Head of caudate nucleus (tissue), 42 donors: ENCODE data around the gene UVSSA.

ENCODE experiments used
- DNase-seq, 42 donors: peaks; one replicate each; pipeline versions ENCODE4 v3.0.0 to v3.0.0-alpha.2; 2020 to 2021; ENCODE audit warnings: mixed read lengths in 7 of 42
- intact Hi-C: fragments of 100-400 bp; cut with DNase I; formaldehyde crosslinking; loops from one replicate; pipeline ENCODE4 v1.15.0; 2022

The UVSSA gene

DNA sequence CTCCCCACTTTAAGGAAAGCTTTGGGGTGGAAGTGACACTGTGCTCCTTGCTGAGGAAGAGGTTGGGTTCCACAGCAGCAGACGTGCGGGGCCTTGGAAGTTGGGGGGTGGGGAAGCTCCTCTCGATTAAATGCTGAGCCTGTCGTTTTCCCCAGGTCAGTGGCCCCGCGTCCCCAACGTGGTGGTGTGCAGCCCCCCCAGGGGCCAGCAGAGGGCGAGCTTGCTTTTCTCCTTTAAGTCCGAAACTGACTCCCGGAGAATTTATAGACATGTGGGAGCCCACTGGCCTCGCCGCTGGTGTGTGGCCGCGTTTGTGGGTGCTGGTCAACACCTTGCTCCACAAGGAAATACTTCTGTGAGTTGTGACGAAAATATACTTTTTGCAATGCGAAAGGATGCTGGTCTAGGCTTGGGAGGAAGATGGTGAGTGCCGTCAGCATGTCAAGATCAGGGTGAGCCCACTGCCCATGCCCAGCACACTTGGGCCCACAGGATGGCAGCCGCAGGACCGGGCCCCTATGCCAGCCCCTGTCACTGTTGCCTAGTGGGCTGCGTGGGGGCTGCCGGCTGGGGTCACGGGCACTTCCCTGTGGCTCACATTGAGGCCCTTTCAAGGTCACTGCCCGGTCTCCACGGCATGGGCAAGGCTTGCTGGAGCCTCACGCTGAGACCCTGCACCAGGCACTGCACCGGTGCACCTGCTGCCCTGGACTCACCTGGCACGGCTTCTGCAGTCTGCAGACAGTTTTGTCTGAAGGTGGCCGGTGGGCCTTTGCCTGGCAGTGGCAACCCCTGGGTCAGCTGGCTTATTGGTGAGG lies 9.4 kb downstream of the UVSSA start:
- peak in 41 of 42 donors; percentile 55 to 89 (median 75) for DNase-seq
- intact Hi-C loops = loop anchor here (5.0 to 10.0 kb wide), 2 partner anchors 271 to 368 kb away; partner anchors contain the start of genes TACC3 and TMEM129

DNA sequence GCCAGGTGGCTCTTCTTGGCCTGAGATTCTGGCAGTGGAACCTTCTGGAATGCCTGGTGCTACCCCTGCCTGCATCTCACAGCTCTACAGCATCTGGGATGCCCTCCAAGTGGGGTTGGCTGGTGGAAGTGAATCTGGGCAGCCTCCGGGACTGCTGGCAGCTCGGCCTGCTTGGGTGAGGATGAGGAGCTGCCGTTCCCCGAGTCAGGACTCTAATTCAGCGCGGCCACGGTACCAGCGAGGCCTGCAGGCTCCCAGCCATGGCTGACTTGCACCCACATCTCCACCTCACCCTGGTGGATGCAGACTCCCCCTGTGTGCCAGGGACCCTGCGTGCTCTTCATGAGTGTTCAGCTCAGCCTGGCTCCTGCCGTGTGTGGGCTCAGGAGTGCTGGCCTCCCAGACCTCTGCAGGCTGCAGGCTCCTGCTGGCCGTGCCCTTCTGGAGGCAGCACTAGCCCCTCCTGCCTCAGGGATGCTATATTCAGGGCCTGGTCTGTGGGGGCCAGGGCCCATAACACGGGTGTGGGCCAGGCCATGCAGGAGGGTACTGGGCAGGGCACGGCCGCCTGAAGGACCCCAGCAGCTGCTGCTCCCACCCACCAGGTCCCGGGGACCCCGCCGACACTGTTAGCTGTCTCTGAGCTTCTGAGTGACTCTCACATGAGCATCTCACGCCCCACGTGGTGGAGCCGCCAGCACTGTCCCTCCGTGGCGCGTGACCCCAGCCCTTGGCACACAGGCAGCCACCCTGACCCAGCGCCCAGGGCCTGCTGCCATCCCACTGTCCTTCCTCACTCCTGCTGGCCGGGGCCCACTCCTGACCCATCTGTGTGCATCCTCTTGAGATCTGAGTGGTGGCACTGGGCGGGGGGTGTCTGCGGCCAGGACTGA lies 10.6 kb downstream of the UVSSA start:
- DNase-seq = peak in 32 of 42 donors; percentile 22 to 82 (median 50)
- intact Hi-C loops = loop anchor here (5.0 to 10.0 kb wide), 2 partner anchors 270 to 367 kb away; partner anchors contain the start of genes TACC3 and TMEM129

DNA sequence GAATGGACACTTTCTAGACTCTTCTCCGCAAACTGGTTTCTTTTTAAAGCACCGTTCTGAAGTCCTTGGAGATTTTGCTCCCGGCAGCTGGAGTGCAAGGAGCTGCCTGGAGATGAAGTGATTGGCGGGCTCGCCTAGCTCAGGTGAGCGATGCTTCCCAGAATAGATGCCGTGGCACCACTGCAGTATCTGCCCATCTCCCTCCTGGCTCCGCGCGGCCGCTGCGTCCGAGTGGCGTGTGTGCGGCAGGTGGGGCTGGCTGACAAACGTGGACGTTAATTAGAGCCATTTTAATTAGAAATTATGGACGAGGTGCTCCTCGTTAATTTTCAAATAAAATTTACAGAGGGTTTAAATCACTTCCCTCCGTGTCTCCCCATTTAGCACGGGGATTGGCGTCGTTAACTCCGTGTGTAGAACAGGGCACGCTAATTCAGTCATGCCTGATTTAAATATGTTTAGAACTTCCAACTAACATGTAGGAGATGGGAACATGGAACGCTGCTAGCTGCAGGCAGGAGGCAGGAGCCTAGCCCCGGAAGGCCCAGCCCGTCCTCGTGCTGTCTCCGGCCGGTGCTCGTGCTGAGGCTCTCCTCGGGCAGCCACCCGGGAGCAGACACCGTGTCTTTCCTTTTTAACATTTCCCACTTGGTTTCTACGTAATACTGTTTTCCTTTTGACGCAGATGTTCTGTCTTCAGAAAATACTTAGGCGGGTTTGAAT lies 11.6 kb downstream of the UVSSA start:
- DNase-seq = no peak
- intact Hi-C loops = loop anchor here (5.0 to 10.0 kb wide), 2 partner anchors 269 to 366 kb away; partner anchors contain the start of genes TACC3 and TMEM129

DNA sequence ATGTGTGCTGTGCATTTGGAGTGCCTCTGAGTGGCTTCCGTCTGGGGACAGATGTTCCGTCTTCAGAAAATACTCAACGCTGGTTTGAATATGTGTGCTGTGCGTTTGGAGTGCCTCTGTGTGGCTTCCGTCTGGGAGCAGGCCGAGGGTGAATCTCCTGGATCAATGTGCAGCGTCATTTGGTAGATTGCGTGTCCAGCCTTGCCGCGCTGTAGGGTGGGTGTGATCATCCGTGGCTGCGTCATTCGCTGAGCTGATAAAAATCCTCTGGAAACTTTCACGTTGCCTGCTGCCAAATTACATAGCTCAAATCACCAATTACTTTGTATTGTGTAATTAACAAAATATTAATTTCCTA lies 12.1 kb downstream of the UVSSA start:
- DNase-seq = no peak
- intact Hi-C loops = loop anchor here (5.0 to 10.0 kb wide), 2 partner anchors 268 to 366 kb away; partner anchors contain the start of genes TACC3 and TMEM129

DNA sequence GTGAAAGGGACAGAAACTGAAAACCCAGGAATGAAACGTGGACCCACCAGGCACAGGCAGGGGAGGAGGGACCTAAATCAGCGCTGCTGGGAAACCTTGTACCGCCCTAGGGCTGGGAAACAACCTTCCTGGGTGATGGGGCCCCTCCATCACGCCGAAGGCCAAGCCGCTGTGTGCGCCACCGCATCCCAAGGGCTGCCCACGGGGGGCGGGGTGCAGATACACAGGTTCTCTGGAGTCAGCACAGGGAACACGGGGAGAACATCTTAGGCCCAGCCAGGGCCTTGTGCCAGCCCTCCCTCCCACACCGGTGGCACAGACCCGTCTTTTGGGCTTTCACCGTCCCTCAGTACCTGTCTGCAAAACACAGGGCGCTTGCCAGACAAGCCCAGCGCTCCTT lies 13.0 kb downstream of the UVSSA start:
- intact Hi-C loops = loop anchor here (5.0 to 10.0 kb wide), 2 partner anchors 267 to 365 kb away; partner anchors contain the start of genes TACC3 and TMEM129

DNA sequence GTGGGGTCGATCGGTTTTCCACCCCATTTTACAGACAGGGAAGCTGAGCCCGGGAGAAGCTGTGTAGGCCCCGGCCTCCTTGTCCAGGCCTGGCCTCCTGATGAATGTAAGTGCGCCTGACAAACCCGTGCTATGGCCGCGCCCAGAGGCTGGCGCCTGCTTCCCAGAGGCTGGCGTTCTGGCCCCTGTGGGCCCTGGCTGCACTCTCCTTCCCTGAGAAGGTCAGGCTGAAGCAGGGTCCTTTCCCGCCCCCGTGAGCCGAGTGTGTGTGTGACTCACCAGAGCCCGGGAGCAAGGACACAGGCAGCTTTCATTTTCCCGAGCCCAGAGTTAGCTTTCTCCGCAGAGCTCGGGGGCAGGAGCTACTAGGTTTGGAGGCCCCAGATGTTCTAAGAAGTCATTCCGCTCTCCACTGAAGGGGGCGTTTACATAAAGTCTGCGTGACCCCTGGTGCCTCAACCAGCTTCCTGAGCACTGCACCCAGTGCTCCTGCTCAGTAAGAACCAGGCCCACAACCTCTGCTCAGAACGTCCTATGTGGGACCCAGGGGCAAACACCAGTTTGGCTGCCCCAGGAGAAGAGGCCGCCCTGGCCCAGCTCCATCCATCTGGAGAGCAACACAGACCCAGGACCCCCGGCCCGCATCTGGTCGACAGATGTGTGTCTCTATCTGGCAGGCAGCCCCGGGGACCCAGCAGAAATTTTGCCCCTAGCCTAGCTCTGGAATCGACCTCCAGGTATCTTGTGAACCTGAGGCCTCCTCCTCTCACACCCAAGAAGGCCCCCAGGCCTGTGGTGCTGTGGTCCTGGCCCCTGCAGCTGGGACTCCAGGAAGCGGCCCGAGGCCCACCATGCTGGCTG lies 13.6 kb downstream of the UVSSA start:
- no peak for DNase-seq
- intact Hi-C loops = no loop called here

More for the DNA sequence above, 13.0 kb downstream of the UVSSA start:
- no peak for DNase-seq

DNA sequence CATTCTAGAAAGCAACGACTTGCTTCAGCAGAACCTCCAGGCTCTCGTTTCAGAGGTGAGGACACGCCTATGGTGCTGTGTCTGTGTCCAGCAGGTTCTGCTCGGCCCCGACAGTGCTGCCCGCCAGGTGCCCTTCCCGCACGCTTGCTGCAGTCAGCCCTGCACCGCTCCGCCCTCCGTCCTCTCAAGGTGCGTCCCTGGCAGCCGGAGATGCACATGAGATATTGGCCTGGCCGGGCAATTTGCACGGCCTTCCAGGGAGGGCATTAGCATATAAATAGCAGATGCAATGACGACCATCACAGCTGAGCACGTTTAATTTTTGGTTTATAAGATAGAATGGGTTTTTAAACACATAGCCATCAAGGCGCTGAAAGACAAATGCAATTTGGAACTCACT lies 14.4 kb downstream of the UVSSA start:
- no peak for DNase-seq
- intact Hi-C loops = no loop called here

DNA sequence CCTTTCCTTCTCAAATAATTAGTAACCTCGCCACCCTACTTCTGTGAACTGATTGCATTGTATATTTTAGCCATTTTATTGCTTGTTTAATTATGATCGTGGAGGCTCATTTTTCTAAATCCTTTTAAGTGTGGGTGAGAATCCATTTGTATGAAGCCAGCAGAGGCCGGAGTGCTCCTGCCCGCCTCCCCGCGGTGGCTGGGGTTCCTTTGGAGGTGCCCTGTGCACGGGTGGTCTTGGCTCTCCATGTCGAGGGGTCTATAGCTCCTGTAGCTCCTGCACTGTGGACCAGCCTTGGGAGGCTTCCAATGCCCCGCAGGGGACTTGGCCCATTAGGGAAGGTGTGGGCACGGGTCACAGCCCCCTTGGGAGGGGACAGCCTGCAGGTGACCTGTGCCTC lies 15.0 kb downstream of the UVSSA start:
- intact Hi-C loops = no loop called here
- no peak for DNase-seq

DNA sequence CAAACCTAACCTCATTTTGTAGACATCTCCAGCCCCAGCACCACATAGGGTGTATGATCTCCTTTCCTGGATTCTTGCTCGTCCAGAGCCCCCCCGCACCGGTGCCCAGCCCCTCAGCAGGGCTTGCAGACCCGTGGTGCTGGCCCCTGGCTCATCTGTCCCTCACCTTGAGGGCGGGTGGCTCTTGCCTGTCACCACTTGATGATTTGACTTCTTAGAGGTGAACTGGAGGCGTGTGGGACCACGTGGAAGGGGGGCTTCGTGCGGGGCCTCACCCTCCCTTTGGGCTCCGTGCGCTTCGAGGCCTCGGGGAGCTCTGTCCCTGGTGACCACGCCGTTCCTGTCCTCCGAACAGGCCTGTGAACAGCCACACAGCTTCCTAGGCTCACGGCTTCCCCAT lies 15.5 kb downstream of the UVSSA start:
- intact Hi-C loops = no loop called here
- DNase-seq = no peak

DNA sequence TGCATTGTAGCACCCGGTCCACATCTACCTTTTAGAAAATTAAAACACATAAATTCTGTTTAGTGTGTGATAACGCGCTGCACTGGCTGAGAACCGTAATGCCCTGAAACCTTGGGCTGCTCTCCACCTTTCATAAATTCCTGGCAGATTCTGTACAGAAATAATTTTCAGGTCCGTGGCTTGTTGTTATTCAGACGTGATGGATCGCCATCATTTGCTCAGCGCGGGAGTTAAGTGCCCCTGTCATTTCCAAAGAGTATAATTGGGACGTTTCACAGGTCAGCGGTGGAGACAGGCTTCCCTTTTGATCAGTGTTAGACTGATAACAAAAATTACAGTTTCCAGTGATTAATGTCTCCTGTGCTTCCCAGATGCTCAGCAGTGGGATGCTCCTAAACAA lies 16.5 kb downstream of the UVSSA start:
- DNase-seq = no peak
- intact Hi-C loops = no loop called here

DNA sequence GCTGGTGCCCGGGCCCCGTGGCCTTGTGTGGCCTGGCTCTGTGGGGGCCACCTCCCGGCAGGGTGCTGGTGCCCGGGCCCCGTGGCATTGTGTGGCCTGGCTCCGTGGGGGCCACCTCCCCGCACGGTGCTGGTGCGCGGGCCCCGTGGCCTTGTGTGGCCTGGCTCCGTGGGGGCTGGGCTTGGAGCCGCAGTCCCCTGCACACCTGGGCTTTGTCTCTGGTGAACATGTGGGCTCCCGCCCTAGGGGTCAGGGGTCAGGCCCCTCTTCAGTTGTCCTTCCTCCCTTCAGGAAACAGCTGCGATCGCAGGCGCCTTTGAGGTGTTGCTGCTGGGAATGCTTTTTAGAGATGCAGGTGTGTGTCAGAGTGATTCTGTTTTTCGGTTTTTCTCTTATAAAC lies 17.2 kb downstream of the UVSSA start:
- DNase-seq = no peak
- intact Hi-C loops = no loop called here

DNA sequence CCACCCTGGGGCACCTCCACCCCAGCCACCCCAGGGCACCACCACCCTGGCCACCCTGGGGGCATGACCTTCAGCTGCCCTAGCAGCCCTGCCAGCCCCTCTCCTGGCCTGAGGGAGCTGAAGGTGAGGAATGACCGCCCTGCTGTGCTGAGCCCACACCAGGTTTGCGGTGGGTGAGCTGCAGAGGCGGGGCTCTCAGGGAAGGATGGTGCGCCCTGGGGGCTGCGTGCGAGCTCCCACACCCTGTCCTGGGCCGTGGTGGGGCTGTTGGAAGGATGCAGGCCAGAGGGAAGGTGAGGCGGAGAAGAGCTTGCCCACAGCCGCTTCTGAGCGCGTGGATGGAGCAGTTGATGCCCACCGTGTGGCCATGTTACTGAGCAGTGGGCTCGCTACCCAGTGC lies 17.7 kb downstream of the UVSSA start:
- DNase-seq = no peak
- intact Hi-C loops = no loop called here

DNA sequence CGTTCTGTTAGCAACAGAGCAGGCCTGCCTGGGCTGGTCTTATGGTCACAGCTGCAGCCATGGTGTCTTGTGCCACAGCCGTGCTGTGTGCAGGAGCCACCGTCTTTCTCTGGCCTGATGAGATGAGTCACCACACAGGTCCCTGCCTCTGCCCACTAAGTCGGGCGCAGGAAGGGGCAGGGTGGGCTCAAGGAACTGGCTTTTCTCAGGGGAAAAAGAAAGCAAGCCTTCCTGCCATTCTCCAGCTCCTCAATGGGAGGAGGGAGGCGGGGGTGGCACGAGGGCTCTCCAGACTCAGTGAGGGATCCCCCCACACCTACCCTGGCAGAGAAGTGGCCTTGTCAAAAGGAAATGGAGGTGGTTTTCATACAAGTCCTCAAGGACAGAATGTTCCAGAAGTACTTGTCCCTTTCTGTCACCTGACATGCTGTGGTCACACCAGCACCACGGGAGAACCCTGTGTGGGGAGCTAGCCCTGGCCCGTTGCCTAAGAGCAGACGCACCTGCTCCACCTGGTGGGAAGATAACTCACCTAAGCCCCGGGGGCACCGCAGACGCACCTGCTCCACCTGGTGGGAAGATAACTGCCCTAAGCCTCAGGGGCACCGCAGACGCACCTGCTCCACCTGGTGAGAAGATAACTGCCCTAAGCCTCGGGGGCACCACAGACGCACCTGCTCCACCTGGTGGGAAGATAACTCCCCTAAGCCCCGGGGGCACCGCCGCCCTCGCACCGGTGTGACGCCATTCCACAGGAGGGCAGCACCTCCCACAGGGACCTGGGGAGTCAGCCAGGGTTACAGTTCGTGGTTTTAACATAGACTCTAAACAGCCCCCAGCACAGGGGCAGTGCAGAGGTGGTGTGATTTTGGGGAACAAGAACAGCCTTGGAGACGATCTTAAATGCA lies 18.5 kb downstream of the UVSSA start:
- DNase-seq = no peak
- intact Hi-C loops = no loop called here

DNA sequence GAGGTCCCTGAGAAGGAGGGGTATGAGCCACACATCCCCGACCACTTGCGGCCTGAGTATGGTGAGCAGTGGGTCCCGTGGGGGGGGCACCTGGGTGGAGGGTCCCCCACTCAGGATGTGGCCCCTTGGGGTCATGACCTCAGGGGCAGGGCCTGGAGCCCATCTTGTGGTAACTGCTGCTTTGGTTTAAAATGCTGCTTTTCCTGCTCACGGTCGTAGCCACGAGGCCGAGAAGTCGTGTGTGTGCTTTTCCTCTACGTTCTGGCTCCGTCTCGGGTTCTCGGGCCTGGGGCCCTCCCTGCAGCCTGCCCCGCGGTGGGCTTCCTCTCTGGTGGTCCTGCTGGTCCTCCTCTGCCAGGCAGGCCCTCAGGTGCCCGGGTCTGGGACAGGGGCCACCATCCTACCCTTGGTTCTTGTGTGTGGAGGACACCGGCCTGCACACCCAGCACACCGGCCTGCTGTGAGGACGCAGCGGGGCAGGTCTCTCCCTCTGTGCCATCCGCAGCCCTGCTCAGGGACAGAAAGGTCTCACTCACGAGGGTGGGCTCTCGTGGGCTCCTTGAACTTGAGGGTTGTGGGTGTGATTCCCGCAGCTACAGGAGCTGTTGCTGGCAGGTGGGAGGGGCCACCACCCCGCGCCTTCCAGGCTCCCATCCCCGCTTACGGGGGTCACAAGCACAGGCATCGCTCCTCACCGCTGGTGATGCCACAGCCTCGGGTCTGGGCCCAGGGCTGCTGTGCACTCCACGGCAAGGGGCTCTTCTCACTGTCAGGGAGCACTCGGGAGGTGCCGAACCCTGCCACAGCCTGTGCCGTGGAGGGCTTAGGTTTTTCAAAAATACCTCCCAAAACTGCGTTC lies 19.6 kb downstream of the UVSSA start:
- DNase-seq = no peak
- intact Hi-C loops = no loop called here

DNA sequence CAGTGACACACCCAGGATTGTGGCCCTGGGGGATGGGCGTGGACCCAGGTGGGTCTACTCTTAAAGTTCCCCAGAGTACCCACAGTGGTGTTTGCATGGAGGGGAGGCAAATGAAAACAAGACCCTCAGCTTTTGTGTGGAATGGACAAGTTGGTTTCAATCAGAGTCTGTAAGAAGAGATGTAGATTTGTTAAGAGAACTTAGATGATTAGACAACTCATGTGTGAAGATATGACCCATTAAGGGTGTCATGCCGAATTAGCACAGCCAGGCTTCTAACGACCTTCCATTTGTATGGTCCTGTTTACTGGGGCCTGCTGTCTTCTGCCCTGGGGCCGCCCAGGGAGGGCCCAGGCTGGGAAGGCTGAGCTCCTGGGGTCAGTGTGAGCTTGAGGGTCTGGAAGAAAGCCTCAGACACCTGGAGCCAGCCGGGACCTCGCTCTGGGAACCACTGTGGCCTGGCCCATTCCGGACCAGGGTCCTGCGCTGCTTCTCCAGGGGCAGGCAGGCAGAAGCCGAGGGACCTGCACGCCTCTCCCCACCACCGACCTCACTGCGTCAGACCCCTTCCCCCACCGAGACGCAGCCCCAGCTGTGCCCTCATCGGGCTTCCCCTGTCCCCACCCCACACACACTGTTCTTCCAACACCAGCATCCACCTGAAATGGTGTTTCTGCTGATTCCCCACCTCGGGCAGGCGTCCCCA lies 20.4 kb downstream of the UVSSA start:
- intact Hi-C loops = no loop called here
- DNase-seq = peak in 1 of 42 donors; percentile 9

DNA sequence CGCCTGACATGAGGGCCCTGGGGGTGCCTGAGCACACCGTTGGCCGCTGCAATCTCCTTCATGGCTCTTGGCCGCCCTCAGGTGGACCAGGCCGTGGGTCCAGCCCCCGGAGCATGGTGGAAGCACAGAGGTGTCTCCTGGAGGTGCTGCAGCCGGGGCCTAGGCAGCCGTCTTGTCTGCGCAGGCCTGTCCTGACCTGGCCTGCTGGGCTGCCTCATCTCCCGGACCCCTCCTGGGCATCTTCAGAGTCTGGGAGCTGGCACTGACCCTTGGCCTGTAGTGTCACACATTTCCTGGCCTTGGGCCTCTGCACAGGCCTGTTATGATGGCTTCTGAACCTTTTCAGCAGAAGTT lies 20.9 kb downstream of the UVSSA start:
- intact Hi-C loops = no loop called here

More for the DNA sequence above, 20.9 kb downstream of the UVSSA start:
- DNase-seq = peak in 1 of 42 donors; percentile 1
